SK-N-MC (cell line): ENCODE data around the gene GLG1.

Experiments used
- DNase-seq: peaks from one replicate; pipeline ENCODE4 v3.0.0-alpha.2; 2011; ENCODE audit warnings: low read depth, low spot score
- H3K27ac ChIP-seq: fragments of 200-600 bp; sonication (generic); 2 replicates; pipeline ENCODE4 v1.5.1; 2016; ENCODE audit warnings: mixed run types
- H3K36me3 ChIP-seq: fragments of 200-600 bp; sonication (generic); 2 replicates; pipeline ENCODE4 v1.6.1; 2017; ENCODE audit warnings: antibody characterized with exemption, low read length, mixed read lengths; ENCODE audit not compliant: insufficient read depth
- H3K4me3 ChIP-seq: fragments of 200-600 bp; sonication (generic); 2 replicates; pipeline ENCODE4 v1.5.1; 2016
- H3K9ac ChIP-seq: fragments of 200-600 bp; sonication (generic); 2 replicates; pipeline ENCODE4 v1.8.0; 2017; ENCODE audit warnings: mixed run types, mixed read lengths; ENCODE audit not compliant: insufficient read length
- H3K9me3 ChIP-seq: fragments of 200-600 bp; sonication (generic); 2 replicates; pipeline ENCODE4 v1.6.1; 2017; ENCODE audit warnings: low read depth, mild to moderate bottlenecking, antibody characterized with exemption, low read length, moderate library complexity, mixed read lengths
- EZH2 ChIP-seq: fragments of 200-600 bp; sonication (generic); IDR thresholded peaks from one replicate; pipeline ENCODE4 v1.6.1; 2017; ENCODE audit warnings: antibody characterized with exemption
- FOXP2 ChIP-seq: optimal IDR thresholded peaks from 2 replicates; pipeline ENCODE3; 2011; ENCODE audit warnings: mild to moderate bottlenecking, moderate library complexity; ENCODE audit not compliant: insufficient read depth; ENCODE audit errors: extremely low read length, control extremely low read depth
- POLR2AphosphoS5 ChIP-seq: IDR thresholded peaks from 2 replicates; pipeline ENCODE4 v1.6.1; 2012; ENCODE audit warnings: mild to moderate bottlenecking, low read depth, low read length, borderline replicate concordance

GLG1 gene

GRCh38 chr16:74622005-74622404 lies 15.1 kb upstream of the GLG1 start:
- Histone ChIP-seq H3K36me3 (peaks cover 51% of the 10 kb centered on the region), H3K27ac (peak overlapping the region; percentile 80), H3K4me3 (no peak overlapping the region), H3K9me3 (no peaks in the 10 kb centered on the region), H3K9ac (no peak overlapping the region)
- TF ChIP-seq FOXP2 (no peak), EZH2 (no peak), POLR2AphosphoS5 (no peak)
- DNase-seq = no peak

- peak overlapping the region; percentile 67 for H3K27ac ChIP-seq
- H3K36me3 ChIP-seq = peaks cover 13% of the 10 kb centered on the region; the same call in 1 of the 2 replicates
- no peak overlapping the region for H3K4me3 ChIP-seq
- H3K9ac ChIP-seq = no peak overlapping the region
- H3K9me3 ChIP-seq = no peaks in the 10 kb centered on the region
- no peak for TF ChIP-seq EZH2
- no peak for TF ChIP-seq POLR2AphosphoS5
- no peak for TF ChIP-seq FOXP2
- no peak for DNase-seq
These were observed 10.4 kb upstream of the GLG1 start for GRCh38 chr16:74617206-74617788.

- Histone ChIP-seq H3K4me3 (no peak overlapping the region), H3K9me3 (no peaks in the 10 kb centered on the region), H3K27ac (no peak overlapping the region), H3K9ac (no peak overlapping the region), H3K36me3 (no peaks in the 10 kb centered on the region)
- DNase-seq = no peak
- TF ChIP-seq FOXP2 (no peak), EZH2 (no peak), POLR2AphosphoS5 (no peak)
These were observed 4.8 kb upstream of the GLG1 start for GRCh38 chr16:74611721-74612120.

GRCh38 chr16:74608944-74609343 lies 2.0 kb upstream of the GLG1 start:
- no peaks in the 10 kb centered on the region for H3K9me3 ChIP-seq
- peak overlapping the region; percentile 36; the same call in 1 of the 2 replicates for H3K27ac ChIP-seq
- H3K36me3 ChIP-seq = peaks cover 4% of the 10 kb centered on the region; the same call in 1 of the 2 replicates
- TF ChIP-seq POLR2AphosphoS5 (no peak), FOXP2 (no peak), EZH2 (no peak)
- DNase-seq = no peak
- no peak overlapping the region for H3K4me3 ChIP-seq
- no peak overlapping the region for H3K9ac ChIP-seq

- no peak overlapping the region for H3K9ac ChIP-seq
These were observed 1.5 kb upstream of the GLG1 start for GRCh38 chr16:74608381-74608780.

GRCh38 chr16:74607962-74608356 lies 1.0 kb upstream of the GLG1 start:
- peaks cover 4% of the 10 kb centered on the region; the same call in 1 of the 2 replicates for H3K36me3 ChIP-seq
- no peaks in the 10 kb centered on the region for H3K9me3 ChIP-seq
- H3K4me3 ChIP-seq = peak overlapping the region; percentile 91
- peak overlapping the region; percentile 90 for H3K27ac ChIP-seq
- no peak for DNase-seq
- H3K9ac ChIP-seq = no peak overlapping the region
- TF ChIP-seq FOXP2 = no peak
- TF ChIP-seq EZH2 = no peak
- no peak for TF ChIP-seq POLR2AphosphoS5

More at GRCh38 chr16:74608381-74608780, 1.5 kb upstream of the GLG1 start:
- TF ChIP-seq EZH2 (no peak), POLR2AphosphoS5 (no peak), FOXP2 (no peak)
- peak overlapping the region; percentile 90 for H3K27ac ChIP-seq
- peaks cover 4% of the 10 kb centered on the region; the same call in 1 of the 2 replicates for H3K36me3 ChIP-seq
- H3K4me3 ChIP-seq = no peak overlapping the region
- no peaks in the 10 kb centered on the region for H3K9me3 ChIP-seq
- DNase-seq = no peak

GRCh38 chr16:74607310-74607961 lies 522 bp upstream of the GLG1 start:
- Histone ChIP-seq H3K9me3 (no peaks in the 10 kb centered on the region), H3K4me3 (peak overlapping the region; percentile 91), H3K36me3 (peaks cover 4% of the 10 kb centered on the region; the same call in 1 of the 2 replicates), H3K9ac (peak overlapping the region; percentile 76), H3K27ac (peak overlapping the region; percentile 90)
- TF ChIP-seq FOXP2 = no peak
- TF ChIP-seq POLR2AphosphoS5 = no peak
- TF ChIP-seq EZH2 = no peak
- DNase-seq = no peak

GRCh38 chr16:74605746-74606520 lies 981 bp downstream of the GLG1 start:
- peak overlapping the region; percentile 88 for H3K9ac ChIP-seq
- no peak for TF ChIP-seq FOXP2
- TF ChIP-seq EZH2 = no peak
- TF ChIP-seq POLR2AphosphoS5 = no peak
- no peak for DNase-seq
- H3K4me3 ChIP-seq = peak overlapping the region; percentile 91
- H3K36me3 ChIP-seq = peaks cover 4% of the 10 kb centered on the region; the same call in 1 of the 2 replicates
- H3K9me3 ChIP-seq = no peaks in the 10 kb centered on the region
- peak overlapping the region; percentile 72 for H3K27ac ChIP-seq
